GM19452 (cell line): ENCODE results near the gene SNRNP200.
"Not testable (repeated sequence)": the region's sequence is repeated elsewhere in the genome, so short reads cannot be mapped to it uniquely, and the experiment has no call there.

Source experiments
- ATAC-seq: cut with Tn5 transposase; IDR thresholded peaks from one replicate; pipeline ENCODE4 v1.9.1; 2021; ENCODE audit not compliant: unreplicated experiment

The SNRNP200 gene

GRCh38 chr2:96274355-96275056 lies 30.8 kb downstream of the SNRNP200 start:
- no peak for ATAC-seq

- ATAC-seq = no peak
These were observed 31.6 kb downstream of the SNRNP200 start for GRCh38 chr2:96273763-96274162.

- ATAC-seq = no peak
These were observed 33.4 kb downstream of the SNRNP200 start for GRCh38 chr2:96271995-96272394.

- ATAC-seq = no peak
These were observed 38.0 kb downstream of the SNRNP200 start for GRCh38 chr2:96267159-96267971.

DNA sequence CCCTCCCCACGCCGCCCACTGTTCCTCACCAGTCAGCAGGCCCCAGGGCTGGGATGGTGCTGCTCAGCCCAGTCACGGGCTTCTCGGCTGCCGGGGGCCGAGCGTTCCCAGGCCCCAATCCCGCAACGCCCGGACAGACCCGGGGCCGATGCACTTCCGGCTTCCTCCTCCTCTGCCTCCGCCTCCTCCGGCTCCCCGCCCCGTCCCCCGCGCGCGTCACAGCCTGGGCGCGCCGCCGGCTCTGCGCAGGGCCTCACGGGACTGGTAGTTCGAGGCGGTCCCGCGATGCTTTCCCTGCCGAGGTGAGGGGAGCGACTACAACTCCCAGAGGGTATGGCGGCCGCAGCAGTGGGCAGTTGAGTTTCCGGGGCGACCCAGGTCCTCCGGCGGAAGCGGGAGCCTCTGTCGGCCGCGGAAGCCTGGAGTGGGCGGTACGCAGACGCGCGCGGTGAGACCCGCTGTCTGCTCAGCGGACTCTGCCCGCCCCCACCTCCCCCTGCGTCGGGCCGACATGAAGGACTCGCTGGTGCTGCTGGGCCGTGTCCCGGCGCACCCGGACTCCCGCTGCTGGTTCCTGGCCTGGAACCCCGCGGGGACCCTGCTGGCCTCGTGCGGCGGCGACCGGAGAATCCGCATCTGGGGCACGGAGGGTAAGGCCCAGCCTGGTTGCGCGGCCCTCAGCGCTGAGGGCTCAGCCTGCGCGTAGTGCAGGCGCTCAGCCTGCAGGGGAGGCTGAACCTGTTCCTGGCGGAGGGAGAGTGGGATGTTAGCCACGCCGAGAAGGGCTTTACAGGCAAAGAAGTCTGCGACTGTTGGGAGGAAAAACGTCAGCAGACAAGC lies 39.3 kb downstream of the SNRNP200 start, which contains the start of the genes CIAO1 and TMEM127:
Gene CIAO1 (plus strand): TSS at position 386 of the 840 bp plus-strand sequence. CDS start 126 bp downstream, at position 512.
Gene TMEM127 (minus strand): TSS at position 158 of the 840 bp plus-strand sequence. CDS start 616 bp downstream, outside the sequence.
- ATAC-seq = peak; percentile 89

GRCh38 chr2:96265349-96265839 lies 40.0 kb downstream of the SNRNP200 start:
- ATAC-seq = peak; percentile 16

DNA sequence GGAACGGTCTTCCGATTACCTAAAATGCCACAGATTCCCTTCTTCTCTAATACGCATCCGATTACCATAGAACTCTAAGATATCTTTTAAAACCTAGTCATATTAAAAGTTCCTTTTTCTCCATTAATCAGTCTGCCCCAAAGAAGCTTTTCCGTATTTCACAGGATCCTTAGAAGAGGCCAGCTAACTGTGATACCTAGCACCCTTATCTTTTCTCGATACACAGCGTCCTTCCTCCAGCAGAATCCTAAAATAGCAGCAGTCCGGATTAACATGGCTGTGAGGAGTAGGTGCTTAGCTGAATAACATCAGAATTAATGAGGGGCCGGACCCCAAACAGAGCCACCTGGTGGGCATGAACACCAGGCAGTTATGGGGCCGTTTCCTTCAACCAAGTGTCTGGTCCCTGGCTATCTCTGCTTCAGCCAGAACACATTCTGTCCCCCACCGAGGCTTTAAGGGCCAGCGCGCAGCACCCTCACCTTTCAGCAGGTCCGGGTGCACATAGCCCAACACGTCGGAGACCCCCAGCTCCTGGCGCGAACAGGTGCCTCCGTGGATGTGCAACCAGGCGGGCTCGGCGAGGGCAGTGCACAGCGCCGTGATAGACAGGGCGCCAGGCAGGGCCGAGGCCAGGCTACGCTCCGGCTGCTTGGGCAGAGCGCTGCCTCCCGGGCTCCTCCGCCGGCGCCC lies 40.5 kb downstream of the SNRNP200 start:
- ATAC-seq = peak; percentile 1

DNA sequence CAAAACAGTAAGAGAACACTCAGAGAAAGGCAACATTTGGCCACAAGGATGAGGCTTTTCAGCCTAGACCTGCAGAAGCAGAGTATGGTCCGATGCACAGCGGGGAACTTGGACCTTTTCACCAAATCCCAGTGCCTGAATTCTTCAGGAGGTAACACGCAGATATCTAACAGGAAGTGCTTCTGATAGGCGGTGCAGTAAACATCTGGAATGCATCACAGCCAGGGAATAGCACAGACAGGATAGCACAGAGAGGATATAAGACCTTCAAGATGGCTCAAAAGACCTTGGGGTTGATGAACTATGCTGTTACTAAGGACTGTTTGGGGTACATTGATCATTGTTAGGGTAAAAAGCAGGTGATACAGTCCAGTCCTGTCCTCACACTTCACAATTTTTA lies 41.3 kb downstream of the SNRNP200 start:
- no peak for ATAC-seq

DNA sequence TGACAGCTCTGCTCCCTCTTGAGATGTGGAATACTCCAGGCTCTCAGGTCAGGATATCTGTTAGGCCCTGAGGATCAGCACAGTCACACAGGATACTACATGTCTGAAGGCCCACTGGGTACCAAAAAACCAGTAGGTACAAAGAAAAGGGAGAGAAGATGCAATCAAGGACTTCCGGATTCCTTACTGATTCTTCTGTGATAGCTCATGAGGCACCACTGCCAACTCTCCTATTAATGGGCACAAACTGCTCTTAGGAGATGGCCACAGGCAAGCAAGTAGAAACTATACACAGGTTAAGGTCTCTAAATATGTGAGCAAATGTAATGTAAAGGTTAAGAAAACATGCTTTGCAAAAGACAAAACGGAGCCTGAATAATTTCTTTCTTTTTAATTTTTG lies 43.0 kb downstream of the SNRNP200 start:
- ATAC-seq = no peak

DNA sequence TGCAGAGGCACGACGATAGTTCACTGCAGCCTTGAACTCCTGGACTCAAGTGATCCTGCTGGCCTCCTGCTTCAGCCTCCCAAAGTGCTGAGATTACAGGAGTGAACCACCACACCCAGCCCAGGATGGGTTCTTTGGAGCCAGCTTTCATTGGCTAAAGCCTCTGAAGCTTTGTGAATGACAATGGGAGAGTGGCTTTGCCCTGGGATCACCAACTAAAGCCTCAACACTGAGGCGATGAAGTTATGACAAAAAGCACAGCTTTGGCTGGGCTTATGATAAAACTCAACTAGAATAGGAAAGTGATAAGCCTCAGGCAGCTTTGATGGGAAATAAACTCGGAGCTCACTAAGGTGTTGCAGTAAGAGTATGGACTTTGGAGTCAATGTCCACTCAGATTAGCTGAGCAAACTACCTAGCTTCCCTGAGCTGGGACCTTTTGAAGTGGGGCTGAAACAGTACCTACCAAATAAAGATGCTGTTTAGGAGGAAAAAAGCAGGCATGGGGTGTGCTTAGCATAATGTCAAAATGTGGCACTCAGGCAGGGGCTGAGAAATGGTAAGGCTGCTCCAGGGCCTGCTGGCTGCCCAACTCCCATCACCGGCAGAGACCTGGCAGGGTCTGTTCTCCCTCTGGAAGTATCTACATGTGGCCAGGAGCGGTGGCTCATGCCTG lies 43.9 kb downstream of the SNRNP200 start:
- ATAC-seq = no peak

DNA sequence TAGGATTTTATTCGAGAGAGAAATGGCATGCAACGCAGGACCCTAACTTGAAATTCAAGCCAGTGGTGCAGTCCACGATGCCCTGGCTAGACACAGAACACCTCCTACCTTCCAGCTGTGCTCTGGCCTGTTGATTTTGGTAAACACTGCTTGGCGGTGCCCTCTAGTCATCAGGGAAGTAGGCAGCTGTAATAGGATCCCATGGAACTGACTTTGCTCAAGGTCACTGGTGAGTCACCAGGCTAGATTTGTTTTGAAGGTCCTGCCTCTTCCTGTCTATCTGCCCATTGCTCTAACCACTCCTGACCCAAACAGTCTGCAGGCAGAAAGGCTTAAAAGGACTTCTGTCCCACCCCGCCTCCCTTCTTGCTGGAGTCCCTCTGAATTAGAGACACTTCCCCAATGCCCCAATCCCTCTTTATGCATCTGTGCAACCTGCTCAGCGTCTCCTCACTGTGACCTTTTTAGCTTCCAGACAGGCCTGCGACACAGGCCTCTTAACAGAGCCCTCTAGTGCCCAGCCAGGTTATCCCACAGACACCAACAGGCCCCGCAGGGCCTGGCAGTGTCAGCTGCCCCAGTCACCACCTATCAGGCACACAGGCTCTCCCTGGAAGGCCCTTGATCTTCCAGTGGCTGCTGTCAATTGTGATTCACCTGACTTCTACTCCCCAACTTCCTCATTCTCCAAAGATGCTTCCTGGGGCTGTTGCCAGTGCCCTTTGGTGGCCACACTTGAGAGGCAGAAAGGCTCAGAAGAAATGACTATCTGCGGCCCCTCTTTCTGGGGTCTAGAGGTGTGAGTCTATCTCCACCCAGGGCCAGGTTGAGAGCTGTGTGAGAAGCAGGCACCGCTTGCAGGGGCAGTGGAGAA lies 44.7 kb downstream of the SNRNP200 start:
- ATAC-seq = no peak

GRCh38 chr2:96259497-96259921 lies 45.8 kb downstream of the SNRNP200 start:
- no peak for ATAC-seq

GRCh38 chr2:96258166-96259022 lies 47.0 kb downstream of the SNRNP200 start:
- ATAC-seq = no peak

DNA sequence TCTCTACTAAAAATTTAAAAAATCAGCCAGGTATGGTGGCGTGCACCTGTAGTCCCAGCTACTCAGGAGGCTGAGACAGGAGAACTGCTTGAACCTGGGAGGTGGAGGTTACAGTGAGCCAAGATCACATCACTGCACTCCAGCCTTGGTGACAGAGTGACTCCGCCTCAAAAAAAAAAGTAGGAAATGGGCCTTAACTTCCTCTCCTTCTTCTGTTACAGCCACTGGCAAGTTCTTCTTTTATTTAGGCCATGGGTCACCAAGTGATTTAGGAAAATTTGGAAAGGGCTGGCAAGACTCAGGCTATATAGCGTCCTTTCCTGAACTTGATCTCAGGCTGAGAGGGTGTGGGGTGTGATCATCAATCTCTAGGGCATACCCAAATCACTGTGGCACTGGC lies 47.6 kb downstream of the SNRNP200 start:
- ATAC-seq = not testable (repeated sequence)

- no peak for ATAC-seq
These were observed 48.7 kb downstream of the SNRNP200 start for GRCh38 chr2:96256611-96257113.

GRCh38 chr2:96254571-96254970 lies 50.8 kb downstream of the SNRNP200 start:
- ATAC-seq = no peak

DNA sequence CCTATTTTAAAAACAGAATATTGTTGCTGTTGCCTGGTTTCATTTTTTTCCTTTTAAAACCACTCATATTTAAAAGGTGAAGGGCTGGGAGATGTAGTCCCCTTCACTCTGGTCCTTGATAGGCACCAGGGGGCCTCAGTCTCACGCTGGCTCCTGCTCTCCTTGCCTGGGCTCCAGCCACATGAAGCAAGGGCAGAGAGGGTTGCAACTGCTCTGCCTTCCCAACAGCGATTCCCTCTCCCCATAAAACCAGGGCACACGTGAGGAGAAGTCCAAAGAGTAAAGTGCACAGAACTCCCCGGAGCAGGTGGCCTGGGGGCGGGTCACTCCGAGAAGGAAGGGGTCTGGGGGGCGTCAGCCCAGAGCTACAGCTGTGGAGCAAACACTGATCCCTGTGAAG lies 52.3 kb downstream of the SNRNP200 start:
- no peak for ATAC-seq

DNA sequence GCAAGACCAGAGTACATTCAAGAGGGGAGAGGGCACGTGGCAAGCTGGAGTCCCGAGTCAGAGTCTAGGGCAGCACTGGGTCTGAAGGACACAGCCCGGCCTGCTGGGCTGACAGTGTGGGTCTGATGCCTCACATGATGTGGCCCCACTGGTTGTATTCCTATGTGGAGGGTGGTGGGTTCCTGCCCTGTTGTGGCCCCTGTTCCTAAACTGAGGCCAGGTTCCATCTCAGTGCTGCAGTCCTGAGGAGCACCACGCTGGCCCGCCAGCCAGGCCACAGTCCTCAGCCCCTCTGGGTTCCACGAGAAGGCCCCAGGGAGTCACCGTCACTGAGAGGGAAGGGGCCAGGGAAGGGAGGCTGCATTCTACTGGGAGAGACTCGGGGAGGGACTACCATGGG lies 52.8 kb downstream of the SNRNP200 start:
- ATAC-seq = no peak
